K562 (cell line): Measurements from ENCODE around the gene SPATA20. TPM values are rescaled to one million over a fixed set of nuclear protein-coding genes. Genes with fewer than 3 reads are reported as not detected.

Source experiments
- ATAC-seq: fragments of 200-7000 bp; cut with Tn5 transposase; 3 replicates; pipeline ENCODE4 v1.9.1; 2020; ENCODE audit warnings: moderate library complexity
- BruUV-seq: library from RNA; stranded (reverse); fragments of 400-500 nt; replicated peaks from 2 replicates; lab custom pipeline; 2021; lab: Mats Ljungman, UMichigan
- CTCF ChIA-PET: fragments of 300-600 bp; formaldehyde crosslinking; extraction: SDS; loops from one replicate; lab custom pipeline; 2021; ENCODE audit warnings: low intra/inter-chr PET ratio; lab: Yijun Ruan, JAX
- POLR2A ChIA-PET: fragments of 300-600, 350-650 bp; sonication (Branson Sonifier 250); formaldehyde crosslinking; extraction: SDS; loops from one replicate; lab custom pipeline; 2021; ENCODE audit warnings: antibody characterized with exemption, inconsistent platforms; lab: Yijun Ruan, JAX
- DNase-seq, 4 experiments: peaks; one replicate each; pipeline versions ENCODE4 v3.0.0 to v3.0.0-alpha.2; 2011 to 2018; ENCODE audit warnings: low spot score in 3 of 4, mixed read lengths in 3 of 4; ENCODE audit errors: extremely low read depth in 1 of 4
- FAIRE-seq: peaks from 2 replicates; lab custom pipeline; 2011; peaks lifted over from hg19 to GRCh38; lab: Jason Lieb, UNC
- H2AFZ ChIP-seq: 2 replicates; pipeline ENCODE4 v1.6.0; 2011; ENCODE audit warnings: low read depth, low read length, control low read depth, inconsistent platforms
- H3K27ac ChIP-seq: fragments of 200-600 bp; 3 replicates; pipeline ENCODE4 v1.8.0; 2011; ENCODE audit warnings: low read depth, mild to moderate bottlenecking, control low read depth, inconsistent platforms, low read length, moderate library complexity, mixed read lengths; ENCODE audit errors: extremely low read depth
- H3K27me3 ChIP-seq, 2 experiments: fragments of 300-600 bp in 1 of 2; 2 replicates in 1 of 2; 3 replicates in 1 of 2; pipeline versions ENCODE4 v1.6.0 to v1.8.0; 2011; ENCODE audit warnings: inconsistent platforms in 2 of 2, low read length in 2 of 2, mild to moderate bottlenecking in 1 of 2, mixed read lengths in 1 of 2, moderate library complexity in 1 of 2; ENCODE audit not compliant: control insufficient read depth in 2 of 2, insufficient read depth in 2 of 2
- H3K36me3 ChIP-seq: fragments of 300-600 bp; 3 replicates; pipeline ENCODE4 v1.8.0; 2011; ENCODE audit warnings: mild to moderate bottlenecking, low read length, inconsistent platforms; ENCODE audit not compliant: control insufficient read depth, insufficient read depth
- H3K4me1 ChIP-seq, 2 experiments: fragments of 200-600 bp in 1 of 2; replicated peaks in 1 of 2; 2 replicates in 1 of 2; 3 replicates in 1 of 2; pipeline versions ENCODE4 v1.5.1 to v1.8.0; 2011; ENCODE audit warnings: inconsistent platforms in 2 of 2, low read length in 2 of 2, mild to moderate bottlenecking in 1 of 2, mixed read lengths in 1 of 2, moderate library complexity in 1 of 2; ENCODE audit not compliant: control insufficient read depth in 2 of 2, insufficient read depth in 2 of 2
- H3K4me2 ChIP-seq: 2 replicates; pipeline ENCODE4 v1.6.1; 2011; ENCODE audit warnings: low read length, control low read depth, inconsistent platforms, mixed read lengths; ENCODE audit not compliant: insufficient read depth
- H3K4me3 ChIP-seq: fragments of 200-600 bp; sonication (generic), shearing (Covaris generic); 2 replicates; pipeline ENCODE4 v1.5.1; 2016; ENCODE audit warnings: control low read depth, inconsistent platforms
- H3K79me2 ChIP-seq: fragments of 200-600 bp; 3 replicates; pipeline ENCODE4 v1.8.0; 2011; ENCODE audit warnings: low read length, inconsistent platforms; ENCODE audit not compliant: control insufficient read depth, insufficient read depth
- H3K9ac ChIP-seq, 2 experiments: 2 replicates each; pipeline versions ENCODE4 v1.6.0 to v1.6.1; 2011; ENCODE audit warnings: low read depth in 2 of 2, low read length in 2 of 2, control low read depth in 1 of 2, inconsistent platforms in 1 of 2, mild to moderate bottlenecking in 1 of 2, mixed read lengths in 1 of 2; ENCODE audit not compliant: insufficient read depth in 1 of 2
- H3K9me1 ChIP-seq: one replicate; pipeline ENCODE4 v1.6.0; 2011; ENCODE audit warnings: inconsistent platforms, mild to moderate bottlenecking, low read length, moderate library complexity; ENCODE audit not compliant: control insufficient read depth, insufficient read depth
- H3K9me3 ChIP-seq: replicated peaks from 2 replicates; pipeline ENCODE4 v1.5.1; 2011; ENCODE audit warnings: low read depth, low read length, inconsistent platforms; ENCODE audit not compliant: control insufficient read depth, insufficient read depth
- H4K20me1 ChIP-seq: replicated peaks from 2 replicates; pipeline ENCODE4 v1.6.1; 2011; ENCODE audit warnings: low read length, inconsistent platforms, mixed read lengths; ENCODE audit not compliant: control insufficient read depth, insufficient read depth
- CHD7 ChIP-seq: fragments of 200-600 bp; sonication (generic); IDR thresholded peaks from one replicate; pipeline ENCODE4 v1.6.1; 2012; ENCODE audit warnings: mild to moderate bottlenecking, low read depth, low read length, inconsistent platforms
- ETV6 ChIP-seq, 3 experiments: fragments of 150-350 bp in 1 of 3; sonication (generic) in 1 of 3; formaldehyde crosslinking in 1 of 3; IDR thresholded peaks; 2 replicates each; pipeline versions ENCODE4 v1.6.1 to v1.8.0; 2014 to 2022; ENCODE audit warnings: borderline replicate concordance in 2 of 3, low read depth in 2 of 3, antibody characterized with exemption in 1 of 3, low read length in 1 of 3, mild to moderate bottlenecking in 1 of 3, missing genetic modification reagents in 1 of 3
- HDAC2 ChIP-seq: fragments of 450-650 bp; IDR thresholded peaks from 2 replicates; pipeline ENCODE4 v1.6.1; 2016; ENCODE audit warnings: mild to moderate bottlenecking
- KDM1A ChIP-seq, 2 experiments: fragments of 450-650 bp; IDR thresholded peaks; 2 replicates each; pipeline ENCODE4 v1.6.1; 2016; ENCODE audit warnings: mild to moderate bottlenecking in 2 of 2
- ZNF830 ChIP-seq: fragments of 250-450 bp; sonication (Bioruptor Pico); IDR thresholded peaks from 2 replicates; pipeline ENCODE4 v1.5.0; 2021; ENCODE audit warnings: mild to moderate bottlenecking
- WGBS: fragments of 100-300 bp; shearing (Covaris generic); methylation state at CpG from one replicate; pipeline ENCODE4 v1.1.6; 2016; ENCODE audit warnings: low coverage, mixed read lengths; ENCODE audit not compliant: insufficient coverage; ENCODE audit errors: missing lambda C conversion rate; 5-methylcytosine and 5-hydroxymethylcytosine counted together
- in situ Hi-C: fragments of 300-500 bp; cut with MboI; formaldehyde crosslinking; loops from 4 replicates; pipeline ENCODE4 v1.15.0; 2018; ENCODE audit warnings: inconsistent platforms, mixed read lengths
- intact Hi-C: fragments of 100-400 bp; cut with micrococcal nuclease; formaldehyde crosslinking; loops from 2 replicates; pipeline ENCODE4 v1.14.2; 2022
- polyA plus RNA-seq, 8 experiments: library from polyadenylated mRNA; depleted of rRNA in 4 of 8; stranded (reverse) in 5 of 8; unstranded in 3 of 8; fragments of >200 nt; fragmentation: Nextera tagmentation in 2 of 8; fragmentation: Illumina TruSeq in 1 of 8; extraction: Ambion mirVana in 2 of 8; extraction: Trizol in 1 of 8; gene quantifications; 2 replicates each; pipeline versions ENCODE4 v1.2.1 to v1.2.3, GENCODE V29; 2011 to 2014; ENCODE audit warnings: inconsistent platforms in 1 of 8, missing spikeins in 1 of 8
- total RNA-seq, 7 experiments: library from RNA; depleted of rRNA in 6 of 7; stranded (reverse); fragments of >200 nt in 6 of 7; fragmentation: Illumina TruSeq in 2 of 7; extraction: Trizol in 2 of 7; gene quantifications; 2 replicates each; pipeline versions ENCODE4 v1.2.1 to v1.2.3, GENCODE V29; 2011 to 2021; ENCODE audit warnings: low replicate concordance in 1 of 7

Gene SPATA20
- total and polyA plus RNA-seq, 9 of the 15 experiments (the other 6 are each of a cell fraction or from before 2014, with no cell fraction given), result 0.08 to 4.0 (median 1.5) TPM

GRCh38 chr17:50573866-50574611 is 27.1 kb downstream of the SPATA20 start (continued):
- TF ChIP-seq ETV6 (IDR thresholded peaks at IDR 0.05; ENCODE audit: borderline replicate concordance in 1 of 2, low read depth in 2 of 2, low read length in 1 of 2) (no peak), ETV6 (CRISPR knock-in tag; IDR thresholded peaks at IDR 0.05; ENCODE audit: borderline replicate concordance) (no peak), ZNF830 (no peak), HDAC2 (no peak)

GRCh38 chr17:50575581-50576210 is 28.7 kb downstream of the SPATA20 start:
- WGBS, result 24% methylated on average over 31 of the region's 33 CpGs
- H3K4me3 ChIP-seq, result no peak overlapping the region
- POLR2A ChIA-PET, result interaction anchor here (0.7 to 1.1 kb wide), 2 partner anchors 11 to 12 kb away, joined by 4 read pairs; no protein-coding TSS in a partner anchor
- peaks cover 16% of the 10 kb centered on the region; the same call in 1 of the 2 replicates for H4K20me1 ChIP-seq
- no peak overlapping the region for H3K27ac ChIP-seq
- BruUV-seq, result no TSS peak
- intact Hi-C loops, result no loop called here
- H2AFZ ChIP-seq, result no peak overlapping the region
- H3K79me2 ChIP-seq, result no peaks in the 10 kb centered on the region
- no peaks in the 10 kb centered on the region for H3K36me3 ChIP-seq
- no peak for FAIRE-seq
- peaks cover 14 to 32% of the 10 kb centered on the region in 2 experiments; a peak in 4 of 5 replicates for H3K4me1 ChIP-seq
- no peaks in the 10 kb centered on the region for H3K9me1 ChIP-seq
- H3K9me3 ChIP-seq, result no peaks in the 10 kb centered on the region; the same call in 1 of the 2 replicates
- in situ Hi-C loops, result no loop called here
- ATAC-seq, result no peak
- CTCF ChIA-PET, result no interaction called here
- H3K4me2 ChIP-seq, result no peak overlapping the region
- DNase-seq, result no peak
- H3K27me3 ChIP-seq, result peaks cover 12 to 82% of the 10 kb centered on the region in 2 experiments; a peak in 4 of 5 replicates
- H3K9ac ChIP-seq, result no peak overlapping the region
- TF ChIP-seq CHD7 (no peak), KDM1A (IDR thresholded peaks at IDR 0.05) (no peak)
